ENCODE data around the gene USP22. TPM values are rescaled to one million over a fixed set of nuclear protein-coding genes. Genes with fewer than 3 reads are reported as not detected.

The USP22 gene
- total RNA-seq, 3 donors from 2014 or later (not counting 1 experiment from before 2014, with no cell fraction given), result 121 to 155 (median 140) TPM

GRCh38 chr17:20975566-20975965 lies 67.2 kb downstream of the USP22 start:
- Histone ChIP-seq H3K9me3 (ENCODE audit: control insufficient read depth, insufficient read depth, low read length) (no peaks in the 10 kb centered on the region), H3K4me3 (ENCODE audit: low read length) (no peak overlapping the region), H3K27ac (ENCODE audit: low read length) (no peak overlapping the region), H3K4me1 (ENCODE audit: control insufficient read depth, insufficient read depth, low read length) (no peaks in the 10 kb centered on the region), H3K36me3 (ENCODE audit: control insufficient read depth, insufficient read depth, low read length) (no peaks in the 10 kb centered on the region), H3K27me3 (ENCODE audit: control insufficient read depth, insufficient read depth, low read length) (no peaks in the 10 kb centered on the region)
- Mint-ChIP-seq H3K4me3 (no peak overlapping the region), H3K36me3 (no peaks in the 10 kb centered on the region), H3K27me3 (ENCODE audit: low read depth in 2 of 2) (peaks cover 23 to 30% of the 10 kb centered on the region in 2 donors), H3K9me3 (no peaks in the 10 kb centered on the region), H3K4me1 (no peaks in the 10 kb centered on the region), H3K27ac (no peak overlapping the region)
- DNase-seq, result no peak
- no peak for TF ChIP-seq CTCF (IDR thresholded peaks at IDR 0.05)
- ATAC-seq, result no peak
- intact Hi-C loops (cut with micrococcal nuclease), result no loop called here
- 60% methylated on average over 1 of the region's 1 CpG for WGBS (ENCODE audit: insufficient coverage)

GRCh38 chr17:20970329-20970728 lies 72.5 kb downstream of the USP22 start:
- no peak overlapping the region for H3K27ac Mint-ChIP-seq
- no peak overlapping the region for H3K27ac ChIP-seq (ENCODE audit: low read length)
- H3K27me3 ChIP-seq (ENCODE audit: control insufficient read depth, insufficient read depth, low read length), result no peaks in the 10 kb centered on the region
- DNase-seq, result no peak
- WGBS (ENCODE audit: insufficient coverage), result 84% methylated on average over 4 of the region's 4 CpGs
- intact Hi-C loops (cut with micrococcal nuclease), result no loop called here
- H3K9me3 ChIP-seq (ENCODE audit: control insufficient read depth, insufficient read depth, low read length), result no peaks in the 10 kb centered on the region
- ATAC-seq, result no peak
- H3K36me3 ChIP-seq (ENCODE audit: control insufficient read depth, insufficient read depth, low read length), result no peaks in the 10 kb centered on the region
- no peaks in the 10 kb centered on the region for H3K9me3 Mint-ChIP-seq
- no peak overlapping the region for H3K4me3 ChIP-seq (ENCODE audit: low read length)
- no peak overlapping the region for H3K4me3 Mint-ChIP-seq
- no peaks in the 10 kb centered on the region for H3K4me1 ChIP-seq (ENCODE audit: control insufficient read depth, insufficient read depth, low read length)
- TF ChIP-seq CTCF (IDR thresholded peaks at IDR 0.05), result no peak
- H3K4me1 Mint-ChIP-seq, result no peaks in the 10 kb centered on the region
- no peaks in the 10 kb centered on the region for H3K36me3 Mint-ChIP-seq
- H3K27me3 Mint-ChIP-seq (ENCODE audit: low read depth in 2 of 2), result peaks cover 7 to 9% of the 10 kb centered on the region in 2 donors

GRCh38 chr17:20968913-20969616 lies 73.7 kb downstream of the USP22 start:
- TF ChIP-seq CTCF (IDR thresholded peaks at IDR 0.05), result no peak
- no peaks in the 10 kb centered on the region for H3K9me3 Mint-ChIP-seq
- no peaks in the 10 kb centered on the region for H3K4me1 ChIP-seq (ENCODE audit: control insufficient read depth, insufficient read depth, low read length)
- intact Hi-C loops (cut with micrococcal nuclease), result no loop called here
- WGBS (ENCODE audit: insufficient coverage), result 69% methylated on average over 8 of the region's 8 CpGs
- no peaks in the 10 kb centered on the region for H3K9me3 ChIP-seq (ENCODE audit: control insufficient read depth, insufficient read depth, low read length)
- peaks cover 6 to 7% of the 10 kb centered on the region in 2 donors for H3K27me3 Mint-ChIP-seq (ENCODE audit: low read depth in 2 of 2)
- H3K36me3 ChIP-seq (ENCODE audit: control insufficient read depth, insufficient read depth, low read length), result no peaks in the 10 kb centered on the region
- ATAC-seq (no peak), DNase-seq (no peak)
- H3K4me3 Mint-ChIP-seq, result no peak overlapping the region
- H3K4me3 ChIP-seq (ENCODE audit: low read length), result no peak overlapping the region
- H3K36me3 Mint-ChIP-seq, result no peaks in the 10 kb centered on the region
- H3K4me1 Mint-ChIP-seq, result no peaks in the 10 kb centered on the region
- no peak overlapping the region for H3K27ac Mint-ChIP-seq
- no peaks in the 10 kb centered on the region for H3K27me3 ChIP-seq (ENCODE audit: control insufficient read depth, insufficient read depth, low read length)
- H3K27ac ChIP-seq (ENCODE audit: low read length), result no peak overlapping the region

- H3K4me1 ChIP-seq (ENCODE audit: control insufficient read depth, insufficient read depth, low read length), result no peaks in the 10 kb centered on the region
- Mint-ChIP-seq H3K36me3 (no peaks in the 10 kb centered on the region), H3K27ac (no peak overlapping the region), H3K4me3 (no peak overlapping the region), H3K9me3 (no peaks in the 10 kb centered on the region), H3K27me3 (ENCODE audit: low read depth in 2 of 2) (peaks cover 6 to 19% of the 10 kb centered on the region in 2 donors), H3K4me1 (no peaks in the 10 kb centered on the region)
- intact Hi-C loops (cut with micrococcal nuclease), result no loop called here
- H3K4me3 ChIP-seq (ENCODE audit: low read length), result no peak overlapping the region
- no peaks in the 10 kb centered on the region for H3K9me3 ChIP-seq (ENCODE audit: control insufficient read depth, insufficient read depth, low read length)
- H3K27me3 ChIP-seq (ENCODE audit: control insufficient read depth, insufficient read depth, low read length), result no peaks in the 10 kb centered on the region
- no peak overlapping the region for H3K27ac ChIP-seq (ENCODE audit: low read length)
- H3K36me3 ChIP-seq (ENCODE audit: control insufficient read depth, insufficient read depth, low read length), result no peaks in the 10 kb centered on the region
- WGBS (ENCODE audit: insufficient coverage), result 90% methylated on average over 3 of the region's 3 CpGs
- ATAC-seq (no peak), DNase-seq (no peak)
- no peak for TF ChIP-seq CTCF (IDR thresholded peaks at IDR 0.05)
These were observed 75.0 kb downstream of the USP22 start for GRCh38 chr17:20967776-20968175.

Measured in natural killer cell (primary cell).